ENCODE measurements around the gene LSM14A.
"Not testable (repeated sequence)": the region's sequence is repeated elsewhere in the genome, so short reads cannot be mapped to it uniquely, and the experiment has no call there.

Gene LSM14A

GRCh38 chr19:34228762-34229161 lies 56.5 kb downstream of the LSM14A start:
- DNase-seq (ENCODE audit: low read depth in 2 of 2): no peak

- no peak for DNase-seq (ENCODE audit: low read depth in 2 of 2)
Measured at GRCh38 chr19:34229721-34230120, 57.4 kb downstream of the LSM14A start.

- no peak for DNase-seq (ENCODE audit: low read depth in 2 of 2)
Measured at GRCh38 chr19:34230820-34231219, 58.5 kb downstream of the LSM14A start.

GRCh38 chr19:34231439-34231838 lies 59.1 kb downstream of the LSM14A start:
- no peak for DNase-seq (ENCODE audit: low read depth in 2 of 2)

GRCh38 chr19:34232566-34233481 lies 60.5 kb downstream of the LSM14A start:
- peak in 1 of 2 experiments; percentile 11 for DNase-seq (ENCODE audit: low read depth in 2 of 2)

- no peak for DNase-seq (ENCODE audit: low read depth in 2 of 2)
Measured at GRCh38 chr19:34235425-34235940, 63.2 kb downstream of the LSM14A start.

GRCh38 chr19:34236035-34236987 lies 64.0 kb downstream of the LSM14A start:
- DNase-seq (ENCODE audit: low read depth in 2 of 2): no peak

- no peak for DNase-seq (ENCODE audit: low read depth in 2 of 2)
Measured at GRCh38 chr19:34237283-34237682, 65.0 kb downstream of the LSM14A start.

GRCh38 chr19:34237939-34238338 lies 65.6 kb downstream of the LSM14A start:
- no peak for DNase-seq (ENCODE audit: low read depth in 2 of 2)

GRCh38 chr19:34241513-34242337 lies 69.4 kb downstream of the LSM14A start:
- no peak for DNase-seq (ENCODE audit: low read depth in 2 of 2)

GRCh38 chr19:34243138-34243875 lies 71.0 kb downstream of the LSM14A start:
- DNase-seq (ENCODE audit: low read depth in 2 of 2): not testable (repeated sequence)

GRCh38 chr19:34243876-34244578 lies 71.7 kb downstream of the LSM14A start:
- no peak for DNase-seq (ENCODE audit: low read depth in 2 of 2)

- DNase-seq (ENCODE audit: low read depth in 2 of 2): no peak
Measured at GRCh38 chr19:34244611-34245299, 72.5 kb downstream of the LSM14A start.

- DNase-seq (ENCODE audit: low read depth in 2 of 2): no peak
Measured at GRCh38 chr19:34246340-34246739, 74.0 kb downstream of the LSM14A start.

GRCh38 chr19:34248941-34249340 lies 76.6 kb downstream of the LSM14A start:
- DNase-seq (ENCODE audit: low read depth in 2 of 2): no peak

- not testable (repeated sequence) for DNase-seq (ENCODE audit: low read depth in 2 of 2)
Measured at GRCh38 chr19:34253167-34253566, 80.9 kb downstream of the LSM14A start.

GRCh38 chr19:34253681-34254045 lies 81.4 kb downstream of the LSM14A start:
- DNase-seq (ENCODE audit: low read depth in 2 of 2): not testable (repeated sequence)

GRCh38 chr19:34254046-34254697 lies 81.9 kb downstream of the LSM14A start, which contains the start of gene GARRE1:
TSS of gene GARRE1 (plus strand) at chr19:34254554. CDS start at chr19:34300474, 45,920 bp downstream.
- DNase-seq (ENCODE audit: low read depth in 2 of 2): peak; percentile 70 to 85
